Osteocyte (in vitro differentiated cells): ENCODE results near the gene LRRC36. TPM values are rescaled to one million over a fixed set of nuclear protein-coding genes. Genes with fewer than 3 reads are reported as not detected.
A peak's percentile ranks its signal among the peaks of the same experiment; 100 is the strongest.
"Not testable (repeated sequence)": the region's sequence is repeated elsewhere in the genome, so short reads cannot be mapped to it uniquely, and the experiment has no call there.

Source experiments
- DNase-seq: peaks from one replicate; pipeline ENCODE4 v3.0.0; 2021; ENCODE audit warnings: mixed read lengths; ENCODE audit not compliant: unreplicated experiment; ENCODE audit errors: extremely low spot score
- H3K27ac Mint-ChIP-seq: one replicate; pipeline ENCODE4 v1.8.0; 2021; ENCODE audit warnings: mild to moderate bottlenecking, mixed read lengths; ENCODE audit not compliant: unreplicated experiment
- H3K27me3 Mint-ChIP-seq: one replicate; pipeline ENCODE4 v1.8.0; 2021; ENCODE audit warnings: mixed read lengths; ENCODE audit not compliant: unreplicated experiment
- H3K36me3 Mint-ChIP-seq: one replicate; pipeline ENCODE4 v1.8.0; 2021; ENCODE audit warnings: mixed read lengths; ENCODE audit not compliant: unreplicated experiment
- H3K4me1 Mint-ChIP-seq: one replicate; pipeline ENCODE4 v1.8.0; 2021; ENCODE audit warnings: mixed read lengths; ENCODE audit not compliant: unreplicated experiment
- H3K4me3 Mint-ChIP-seq: one replicate; pipeline ENCODE4 v1.8.0; 2021; ENCODE audit warnings: mild to moderate bottlenecking, moderate library complexity, mixed read lengths; ENCODE audit not compliant: unreplicated experiment
- H3K9me3 Mint-ChIP-seq: one replicate; pipeline ENCODE4 v1.8.0; 2021; ENCODE audit warnings: mixed read lengths; ENCODE audit not compliant: unreplicated experiment
- total RNA-seq: library from RNA; stranded (reverse); gene quantifications from 2 replicates; pipeline ENCODE4 v1.2.1, GENCODE V29; 2021
- TF ChIP-seq, protein P1 (sequence below): fragments of 200-600 bp; sonication (generic); IDR thresholded peaks from 2 replicates; pipeline ENCODE4 v1.5.0; 2021; ENCODE audit warnings: antibody characterized with exemption, mild to moderate bottlenecking, moderate library complexity

The LRRC36 gene
- total RNA-seq, 1 donor from 2014 or later = not detected

DNA sequence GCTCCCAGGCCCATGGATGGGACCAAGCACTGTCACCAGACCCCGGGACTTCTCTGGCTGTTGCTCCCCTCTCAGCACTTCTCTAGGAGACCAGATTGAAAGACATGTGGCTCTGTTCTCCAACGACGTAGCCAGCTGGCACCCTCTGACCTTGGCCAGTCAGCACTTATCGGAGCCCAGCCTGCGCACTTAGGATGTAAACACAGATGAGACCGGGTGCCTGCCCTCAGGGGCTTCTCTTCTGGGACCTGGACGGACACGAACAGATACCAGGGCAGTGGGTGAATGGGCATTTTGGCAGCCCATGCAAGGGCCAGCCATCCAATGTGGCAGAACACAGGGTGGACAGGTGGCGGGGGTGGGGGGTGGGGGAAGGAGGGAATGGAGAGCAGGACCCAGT, 83.0 kb downstream of the LRRC36 start:
- H3K36me3 Mint-ChIP-seq = no peaks in the 10 kb centered on the region
- H3K27me3 Mint-ChIP-seq = no peaks in the 10 kb centered on the region
- no peaks in the 10 kb centered on the region for H3K9me3 Mint-ChIP-seq
- no peak overlapping the region for H3K4me3 Mint-ChIP-seq
- peaks cover 28% of the 10 kb centered on the region for H3K4me1 Mint-ChIP-seq
- no peak for DNase-seq
- H3K27ac Mint-ChIP-seq = no peak overlapping the region
- TF ChIP-seq, protein P1, sequence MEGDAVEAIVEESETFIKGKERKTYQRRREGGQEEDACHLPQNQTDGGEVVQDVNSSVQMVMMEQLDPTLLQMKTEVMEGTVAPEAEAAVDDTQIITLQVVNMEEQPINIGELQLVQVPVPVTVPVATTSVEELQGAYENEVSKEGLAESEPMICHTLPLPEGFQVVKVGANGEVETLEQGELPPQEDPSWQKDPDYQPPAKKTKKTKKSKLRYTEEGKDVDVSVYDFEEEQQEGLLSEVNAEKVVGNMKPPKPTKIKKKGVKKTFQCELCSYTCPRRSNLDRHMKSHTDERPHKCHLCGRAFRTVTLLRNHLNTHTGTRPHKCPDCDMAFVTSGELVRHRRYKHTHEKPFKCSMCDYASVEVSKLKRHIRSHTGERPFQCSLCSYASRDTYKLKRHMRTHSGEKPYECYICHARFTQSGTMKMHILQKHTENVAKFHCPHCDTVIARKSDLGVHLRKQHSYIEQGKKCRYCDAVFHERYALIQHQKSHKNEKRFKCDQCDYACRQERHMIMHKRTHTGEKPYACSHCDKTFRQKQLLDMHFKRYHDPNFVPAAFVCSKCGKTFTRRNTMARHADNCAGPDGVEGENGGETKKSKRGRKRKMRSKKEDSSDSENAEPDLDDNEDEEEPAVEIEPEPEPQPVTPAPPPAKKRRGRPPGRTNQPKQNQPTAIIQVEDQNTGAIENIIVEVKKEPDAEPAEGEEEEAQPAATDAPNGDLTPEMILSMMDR = no peak

DNA sequence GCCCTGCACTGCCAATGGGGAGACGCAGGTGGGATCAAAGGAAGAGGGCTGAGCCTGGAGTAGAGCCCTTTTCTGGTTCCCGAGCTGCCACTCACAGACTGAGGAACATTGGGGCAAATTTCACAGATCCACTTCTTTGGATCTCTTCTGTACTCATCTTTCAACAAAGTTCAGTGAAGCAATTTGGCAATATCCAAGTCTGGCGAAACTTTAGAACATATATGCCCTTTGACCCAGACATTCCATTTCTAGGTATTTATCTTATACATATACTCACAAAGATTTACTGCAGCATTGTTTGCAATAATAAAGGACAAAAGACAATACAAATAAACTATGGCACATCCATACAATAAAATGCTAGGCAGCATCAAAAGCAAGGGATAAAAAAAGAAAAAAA, 84.7 kb downstream of the LRRC36 start:
- TF ChIP-seq, protein P1 = no peak
- Mint-ChIP-seq H3K36me3 (no peaks in the 10 kb centered on the region), H3K4me1 (peaks cover 26% of the 10 kb centered on the region), H3K4me3 (no peak overlapping the region), H3K9me3 (no peaks in the 10 kb centered on the region), H3K27ac (no peak overlapping the region), H3K27me3 (no peaks in the 10 kb centered on the region)
- no peak for DNase-seq

DNA sequence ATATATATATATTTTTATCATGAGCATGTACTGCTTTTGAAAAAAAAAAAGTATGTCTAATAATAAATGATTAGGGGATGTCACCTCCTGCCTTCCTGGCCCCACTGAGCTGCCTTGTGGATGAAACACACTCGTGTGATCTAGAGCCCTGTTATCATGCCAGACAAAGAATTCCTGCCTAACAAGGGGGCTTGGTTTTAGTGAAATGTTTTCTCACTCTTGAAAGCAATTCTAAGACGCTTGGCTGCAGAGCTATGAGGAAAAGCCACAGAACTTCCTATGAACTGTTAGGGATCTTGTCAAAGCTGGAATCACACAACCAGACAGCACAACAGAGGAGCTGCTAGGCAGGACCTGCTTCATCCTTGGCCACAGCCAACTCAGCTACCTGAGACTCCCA, 85.7 kb downstream of the LRRC36 start:
- no peaks in the 10 kb centered on the region for H3K36me3 Mint-ChIP-seq
- TF ChIP-seq, protein P1 = no peak
- H3K4me3 Mint-ChIP-seq = no peak overlapping the region
- peaks cover 24% of the 10 kb centered on the region for H3K4me1 Mint-ChIP-seq
- no peaks in the 10 kb centered on the region for H3K9me3 Mint-ChIP-seq
- no peak for DNase-seq
- no peak overlapping the region for H3K27ac Mint-ChIP-seq
- no peaks in the 10 kb centered on the region for H3K27me3 Mint-ChIP-seq

DNA sequence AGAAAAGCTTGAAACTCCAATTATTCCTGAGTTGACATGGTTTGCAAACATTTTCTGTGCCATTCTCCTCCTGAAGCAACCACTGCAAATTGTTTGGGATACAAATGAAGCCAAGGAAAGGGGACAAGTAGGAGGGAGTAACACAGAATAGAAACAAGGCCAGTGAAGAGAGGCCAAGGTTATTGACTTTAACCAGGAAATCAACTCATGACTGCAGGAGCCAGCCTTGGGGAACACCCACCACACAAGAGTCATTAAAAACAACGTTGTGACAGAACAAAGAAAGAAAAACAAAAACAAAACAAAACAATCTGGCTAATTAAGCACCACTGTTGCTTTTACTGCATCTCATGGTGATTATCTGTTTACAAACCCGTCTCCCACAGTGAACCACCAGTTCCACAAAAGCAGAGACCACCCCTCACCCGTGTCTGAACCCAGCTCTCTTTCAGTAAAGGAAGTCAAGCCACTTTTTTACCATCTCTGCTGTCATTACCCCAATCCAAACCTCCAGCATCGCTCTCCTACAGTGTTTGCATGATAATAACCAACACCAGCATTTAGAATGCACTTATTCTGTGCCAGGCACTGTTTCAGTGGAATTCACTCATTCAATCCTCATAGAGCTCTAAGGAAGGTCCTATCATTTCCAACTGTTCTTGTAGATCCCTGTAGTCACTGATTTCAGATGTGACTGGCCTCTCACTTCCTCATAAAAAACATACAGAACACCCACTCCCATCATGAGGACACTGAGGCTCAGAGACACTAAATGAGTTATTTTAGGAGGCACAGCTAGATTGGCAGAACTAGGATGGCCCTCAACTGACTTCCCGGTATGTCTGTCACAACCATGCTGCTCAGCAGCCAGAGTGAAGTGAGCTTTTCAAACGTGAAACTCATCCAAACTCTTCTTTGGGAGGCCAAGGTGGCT, 87.6 kb downstream of the LRRC36 start:
- no peak overlapping the region for H3K4me3 Mint-ChIP-seq

DNA sequence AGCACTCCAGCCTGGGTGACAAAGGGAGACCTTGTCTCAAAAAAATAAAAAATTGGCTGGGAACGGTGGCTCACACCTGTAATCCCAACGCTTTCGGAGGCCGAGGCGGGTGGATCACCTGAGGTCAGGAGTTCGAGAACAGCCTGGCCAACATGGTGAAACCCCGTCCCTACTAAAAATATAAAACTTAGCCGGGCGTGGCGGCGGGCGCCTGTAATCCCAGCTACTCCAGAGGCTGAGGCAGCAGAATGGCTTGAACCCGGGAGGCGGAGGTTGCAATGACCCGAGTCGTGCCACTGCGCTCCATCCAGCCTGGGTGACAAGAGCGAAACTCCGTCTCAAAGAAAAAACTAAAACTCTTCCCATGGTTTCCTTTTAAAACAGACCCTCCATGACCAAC, 88.8 kb downstream of the LRRC36 start:
- not testable (repeated sequence) for DNase-seq, H3K9me3 Mint-ChIP-seq, H3K27me3 Mint-ChIP-seq, H3K36me3 Mint-ChIP-seq
- H3K4me1 Mint-ChIP-seq = peaks cover 16% of the 10 kb centered on the region
- H3K27ac Mint-ChIP-seq = peak overlapping the region; percentile 87
- H3K4me3 Mint-ChIP-seq = peak overlapping the region; percentile 78

More for the DNA sequence above, 87.6 kb downstream of the LRRC36 start:
- H3K27me3 Mint-ChIP-seq = no peaks in the 10 kb centered on the region
- no peaks in the 10 kb centered on the region for H3K9me3 Mint-ChIP-seq
- TF ChIP-seq, protein P1 = no peak
- DNase-seq = no peak
- no peak overlapping the region for H3K27ac Mint-ChIP-seq
- no peaks in the 10 kb centered on the region for H3K36me3 Mint-ChIP-seq
- H3K4me1 Mint-ChIP-seq = peaks cover 16% of the 10 kb centered on the region
